K562 (cell line): ENCODE measurements around the gene JUN. TPM values are rescaled to one million over a fixed set of nuclear protein-coding genes. Genes with fewer than 3 reads are reported as not detected.

Experiments
- ATAC-seq: fragments of 200-7000 bp; cut with Tn5 transposase; 3 replicates; pipeline ENCODE4 v1.9.1; 2020; ENCODE audit warnings: moderate library complexity
- BruUV-seq: library from RNA; stranded (reverse); fragments of 400-500 nt; replicated peaks from 2 replicates; lab custom pipeline; 2021; lab: Mats Ljungman, UMichigan
- CTCF ChIA-PET: fragments of 300-600 bp; formaldehyde crosslinking; extraction: SDS; loops from one replicate; lab custom pipeline; 2021; ENCODE audit warnings: low intra/inter-chr PET ratio; lab: Yijun Ruan, JAX
- POLR2A ChIA-PET: fragments of 300-600, 350-650 bp; sonication (Branson Sonifier 250); formaldehyde crosslinking; extraction: SDS; loops from one replicate; lab custom pipeline; 2021; ENCODE audit warnings: antibody characterized with exemption, inconsistent platforms; lab: Yijun Ruan, JAX
- DNase-seq, 4 experiments: peaks; one replicate each; pipeline versions ENCODE4 v3.0.0 to v3.0.0-alpha.2; 2011 to 2018; ENCODE audit warnings: low spot score in 3 of 4, mixed read lengths in 3 of 4; ENCODE audit errors: extremely low read depth in 1 of 4
- FAIRE-seq: peaks from 2 replicates; lab custom pipeline; 2011; peaks lifted over from hg19 to GRCh38; lab: Jason Lieb, UNC
- H2AFZ ChIP-seq: 2 replicates; pipeline ENCODE4 v1.6.0; 2011; ENCODE audit warnings: low read depth, low read length, control low read depth, inconsistent platforms
- H3K27ac ChIP-seq: fragments of 200-600 bp; 3 replicates; pipeline ENCODE4 v1.8.0; 2011; ENCODE audit warnings: low read depth, mild to moderate bottlenecking, control low read depth, inconsistent platforms, low read length, moderate library complexity, mixed read lengths; ENCODE audit errors: extremely low read depth
- H3K27me3 ChIP-seq, 2 experiments: fragments of 300-600 bp in 1 of 2; 2 replicates in 1 of 2; 3 replicates in 1 of 2; pipeline versions ENCODE4 v1.6.0 to v1.8.0; 2011; ENCODE audit warnings: inconsistent platforms in 2 of 2, low read length in 2 of 2, mild to moderate bottlenecking in 1 of 2, mixed read lengths in 1 of 2, moderate library complexity in 1 of 2; ENCODE audit not compliant: control insufficient read depth in 2 of 2, insufficient read depth in 2 of 2
- H3K36me3 ChIP-seq: fragments of 300-600 bp; 3 replicates; pipeline ENCODE4 v1.8.0; 2011; ENCODE audit warnings: mild to moderate bottlenecking, low read length, inconsistent platforms; ENCODE audit not compliant: control insufficient read depth, insufficient read depth
- H3K4me1 ChIP-seq, 2 experiments: fragments of 200-600 bp in 1 of 2; replicated peaks in 1 of 2; 2 replicates in 1 of 2; 3 replicates in 1 of 2; pipeline versions ENCODE4 v1.5.1 to v1.8.0; 2011; ENCODE audit warnings: inconsistent platforms in 2 of 2, low read length in 2 of 2, mild to moderate bottlenecking in 1 of 2, mixed read lengths in 1 of 2, moderate library complexity in 1 of 2; ENCODE audit not compliant: control insufficient read depth in 2 of 2, insufficient read depth in 2 of 2
- H3K4me2 ChIP-seq: 2 replicates; pipeline ENCODE4 v1.6.1; 2011; ENCODE audit warnings: low read length, control low read depth, inconsistent platforms, mixed read lengths; ENCODE audit not compliant: insufficient read depth
- H3K4me3 ChIP-seq: fragments of 200-600 bp; sonication (generic), shearing (Covaris generic); 2 replicates; pipeline ENCODE4 v1.5.1; 2016; ENCODE audit warnings: control low read depth, inconsistent platforms
- H3K79me2 ChIP-seq: fragments of 200-600 bp; 3 replicates; pipeline ENCODE4 v1.8.0; 2011; ENCODE audit warnings: low read length, inconsistent platforms; ENCODE audit not compliant: control insufficient read depth, insufficient read depth
- H3K9ac ChIP-seq, 2 experiments: 2 replicates each; pipeline versions ENCODE4 v1.6.0 to v1.6.1; 2011; ENCODE audit warnings: low read depth in 2 of 2, low read length in 2 of 2, control low read depth in 1 of 2, inconsistent platforms in 1 of 2, mild to moderate bottlenecking in 1 of 2, mixed read lengths in 1 of 2; ENCODE audit not compliant: insufficient read depth in 1 of 2
- H3K9me1 ChIP-seq: one replicate; pipeline ENCODE4 v1.6.0; 2011; ENCODE audit warnings: inconsistent platforms, mild to moderate bottlenecking, low read length, moderate library complexity; ENCODE audit not compliant: control insufficient read depth, insufficient read depth
- H3K9me3 ChIP-seq: replicated peaks from 2 replicates; pipeline ENCODE4 v1.5.1; 2011; ENCODE audit warnings: low read depth, low read length, inconsistent platforms; ENCODE audit not compliant: control insufficient read depth, insufficient read depth
- H4K20me1 ChIP-seq: replicated peaks from 2 replicates; pipeline ENCODE4 v1.6.1; 2011; ENCODE audit warnings: low read length, inconsistent platforms, mixed read lengths; ENCODE audit not compliant: control insufficient read depth, insufficient read depth
- ARID1B ChIP-seq: fragments of 450-650 bp; IDR thresholded peaks from 2 replicates; pipeline ENCODE4 v1.6.1; 2016; ENCODE audit warnings: antibody characterized with exemption, mild to moderate bottlenecking, inconsistent platforms
- ATF3 ChIP-seq, 2 experiments: fragments of 450-650 bp in 1 of 2; sonication (generic) in 1 of 2; formaldehyde crosslinking in 1 of 2; IDR thresholded peaks in 1 of 2; conservative IDR thresholded peaks in 1 of 2; 2 replicates each; pipeline versions ENCODE4 v1.6.1 to v1.8.1; 2016 to 2023; ENCODE audit warnings: mild to moderate bottlenecking in 2 of 2, moderate library complexity in 2 of 2, inconsistent platforms in 1 of 2, missing genetic modification reagents in 1 of 2
- BCL6 ChIP-seq: fragments of 250-450 bp; sonication (Bioruptor Pico); IDR thresholded peaks from 2 replicates; pipeline ENCODE4 v1.4.0; 2020
- CBFA2T3 ChIP-seq: fragments of 450-650 bp; IDR thresholded peaks from 2 replicates; pipeline ENCODE4 v1.6.1; 2017
- ELF1 ChIP-seq: fragments of 200-800 bp; sonication (Bioruptor generic); IDR thresholded peaks from 2 replicates; pipeline ENCODE4 v1.6.1; 2016; ENCODE audit warnings: missing genetic modification characterization, missing compliant biosample characterization
- ETS2 ChIP-seq: IDR thresholded peaks from 2 replicates; pipeline ENCODE4 v1.6.1; 2016; ENCODE audit warnings: borderline replicate concordance, missing genetic modification characterization, mild to moderate bottlenecking, moderate library complexity, missing compliant biosample characterization; ENCODE audit not compliant: poor library complexity, severe bottlenecking
- FOSL1 ChIP-seq: fragments of 200-800 bp; sonication (Bioruptor generic); conservative IDR thresholded peaks from 2 replicates; pipeline ENCODE4 v1.6.1; 2016; ENCODE audit warnings: missing genetic modification characterization, missing compliant biosample characterization
- JUN ChIP-seq, 2 experiments: sonication (generic) in 1 of 2; formaldehyde crosslinking in 1 of 2; IDR thresholded peaks; 2 replicates each; pipeline versions ENCODE4 v1.6.1 to v1.8.0; 2012 to 2022; ENCODE audit warnings: borderline replicate concordance in 2 of 2, mild to moderate bottlenecking in 2 of 2, improper control_type of control experiment in 1 of 2, low read depth in 1 of 2, low read length in 1 of 2, missing genetic modification reagents in 1 of 2
- JUND ChIP-seq, 2 experiments: IDR thresholded peaks; 2 replicates in 1 of 2; 3 replicates in 1 of 2; pipeline ENCODE4 v1.6.1; 2011; ENCODE audit warnings: borderline replicate concordance in 2 of 2, low read depth in 2 of 2, low read length in 2 of 2, improper control_type of control experiment in 1 of 2, missing biosample characterization in 1 of 2, missing genetic modification characterization in 1 of 2, missing genetic modification reagents in 1 of 2
- MYBL2 ChIP-seq, 2 experiments: fragments of 450-650 bp in 1 of 2; sonication (generic) in 1 of 2; formaldehyde crosslinking in 1 of 2; IDR thresholded peaks; 2 replicates each; pipeline versions ENCODE4 v1.6.1 to v1.8.1; 2017 to 2022; ENCODE audit warnings: borderline replicate concordance in 1 of 2, inconsistent platforms in 1 of 2, low read depth in 1 of 2, mild to moderate bottlenecking in 1 of 2, missing genetic modification reagents in 1 of 2, moderate library complexity in 1 of 2
- NCOR1 ChIP-seq: fragments of 450-650 bp; IDR thresholded peaks from 2 replicates; pipeline ENCODE4 v1.6.1; 2016; ENCODE audit warnings: mild to moderate bottlenecking, moderate library complexity
- NFIC ChIP-seq: fragments of 450-650 bp; IDR thresholded peaks from 2 replicates; pipeline ENCODE4 v1.6.1; 2017; ENCODE audit warnings: mild to moderate bottlenecking, inconsistent platforms
- POLR2AphosphoS5 ChIP-seq: IDR thresholded peaks from 2 replicates; pipeline ENCODE4 v1.6.1; 2011; ENCODE audit warnings: mild to moderate bottlenecking, low read depth, low read length, moderate library complexity; ENCODE audit not compliant: control insufficient read depth, insufficient read depth
- RCOR1 ChIP-seq, 2 experiments: IDR thresholded peaks; 2 replicates each; pipeline ENCODE4 v1.6.1; 2012; ENCODE audit warnings: low read depth in 2 of 2, low read length in 2 of 2, borderline replicate concordance in 1 of 2, improper control_type of control experiment in 1 of 2
- SMAD2 ChIP-seq: fragments of 150-350 bp; IDR thresholded peaks from 2 replicates; pipeline ENCODE4 v1.6.1; 2014; ENCODE audit warnings: low read depth, mild to moderate bottlenecking, low read length
- TCF3 ChIP-seq: sonication (generic); formaldehyde crosslinking; IDR thresholded peaks from 2 replicates; pipeline ENCODE4 v1.4.0; 2020; ENCODE audit warnings: mild to moderate bottlenecking, missing genetic modification reagents
- ZFP36 ChIP-seq: fragments of 150-350 bp; IDR thresholded peaks from 2 replicates; pipeline ENCODE4 v1.6.1; 2018; ENCODE audit warnings: low read length, low read depth; ENCODE audit not compliant: partially characterized antibody
- ZNF23 ChIP-seq: fragments of 250-450 bp; sonication (Bioruptor Pico); IDR thresholded peaks from 2 replicates; pipeline ENCODE4 v1.4.0; 2020; ENCODE audit warnings: mild to moderate bottlenecking
- ZSCAN32 ChIP-seq: fragments of 450-650 bp; formaldehyde crosslinking; IDR thresholded peaks from 2 replicates; pipeline ENCODE4 v1.4.0; 2020; ENCODE audit warnings: mild to moderate bottlenecking, moderate library complexity
- WGBS: fragments of 100-300 bp; shearing (Covaris generic); methylation state at CpG from one replicate; pipeline ENCODE4 v1.1.6; 2016; ENCODE audit warnings: low coverage, mixed read lengths; ENCODE audit not compliant: insufficient coverage; ENCODE audit errors: missing lambda C conversion rate; 5-methylcytosine and 5-hydroxymethylcytosine counted together
- in situ Hi-C: fragments of 300-500 bp; cut with MboI; formaldehyde crosslinking; loops from 4 replicates; pipeline ENCODE4 v1.15.0; 2018; ENCODE audit warnings: inconsistent platforms, mixed read lengths
- intact Hi-C: fragments of 100-400 bp; cut with micrococcal nuclease; formaldehyde crosslinking; loops from 2 replicates; pipeline ENCODE4 v1.14.2; 2022
- polyA plus RNA-seq, 8 experiments: library from polyadenylated mRNA; depleted of rRNA in 4 of 8; stranded (reverse) in 5 of 8; unstranded in 3 of 8; fragments of >200 nt; fragmentation: Nextera tagmentation in 2 of 8; fragmentation: Illumina TruSeq in 1 of 8; extraction: Ambion mirVana in 2 of 8; extraction: Trizol in 1 of 8; gene quantifications; 2 replicates each; pipeline versions ENCODE4 v1.2.1 to v1.2.3, GENCODE V29; 2011 to 2014; ENCODE audit warnings: inconsistent platforms in 1 of 8, missing spikeins in 1 of 8
- total RNA-seq, 7 experiments: library from RNA; depleted of rRNA in 6 of 7; stranded (reverse); fragments of >200 nt in 6 of 7; fragmentation: Illumina TruSeq in 2 of 7; extraction: Trizol in 2 of 7; gene quantifications; 2 replicates each; pipeline versions ENCODE4 v1.2.1 to v1.2.3, GENCODE V29; 2011 to 2021; ENCODE audit warnings: low replicate concordance in 1 of 7
- TF ChIP-seq, protein P1 (sequence below): fragments of 250-450 bp; sonication (Bioruptor Pico); IDR thresholded peaks from 2 replicates; pipeline ENCODE4 v1.5.0; 2021

Gene JUN
- total and polyA plus RNA-seq, 9 of the 15 experiments (the other 6 are each of a cell fraction or from before 2014, with no cell fraction given), result 0.32 to 23.4 (median 4.0) TPM

- Histone ChIP-seq H3K27ac (no peak overlapping the region), H3K9me1 (no peaks in the 10 kb centered on the region), H3K36me3 (no peaks in the 10 kb centered on the region), H2AFZ (no peak overlapping the region), H3K4me1 (peaks cover 0 to 5% of the 10 kb centered on the region in 2 experiments; a peak in 1 of 5 replicates), H3K4me3 (no peak overlapping the region), H3K9me3 (0 out of 2 replicates have a peak, but pooled peaks cover 2% of the 10 kb centered on the region), H3K27me3 (no peaks in the 10 kb centered on the region), H3K79me2 (no peaks in the 10 kb centered on the region), H3K9ac (no peak overlapping the region), H3K4me2 (no peak overlapping the region), H4K20me1 (no peaks in the 10 kb centered on the region)
- FAIRE-seq (peak; percentile 57), DNase-seq (peak in 3 of 4 experiments; percentile 12 to 41 (median 13)), ATAC-seq (peak; percentile 61)
- no TSS peak for BruUV-seq
- in situ Hi-C loops (no loop called here), intact Hi-C loops (no loop called here)
- ChIA-PET POLR2A (interaction anchor here (0.6 kb wide), 1 partner anchor 39 kb away, joined by 4 read pairs; no protein-coding TSS in a partner anchor), CTCF (no interaction called here)
- 8% methylated on average over 4 of the region's 4 CpGs for WGBS
- TF ChIP-seq, protein P1, sequence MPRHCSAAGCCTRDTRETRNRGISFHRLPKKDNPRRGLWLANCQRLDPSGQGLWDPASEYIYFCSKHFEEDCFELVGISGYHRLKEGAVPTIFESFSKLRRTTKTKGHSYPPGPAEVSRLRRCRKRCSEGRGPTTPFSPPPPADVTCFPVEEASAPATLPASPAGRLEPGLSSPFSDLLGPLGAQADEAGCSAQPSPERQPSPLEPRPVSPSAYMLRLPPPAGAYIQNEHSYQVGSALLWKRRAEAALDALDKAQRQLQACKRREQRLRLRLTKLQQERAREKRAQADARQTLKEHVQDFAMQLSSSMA (CRISPR knock-in tag), result no peak
- no peak for TF ChIP-seq SMAD2
- TF ChIP-seq ZNF23 (CRISPR knock-in tag), result no peak
- TF ChIP-seq ATF3 (IDR thresholded peaks at IDR 0.05), result peak; percentile 25; the same call in 1 of the 2 replicates
- no peak for TF ChIP-seq ATF3 (CRISPR knock-in tag; conservative IDR thresholded peaks at IDR 0.05)
- peak; percentile 45; the same call in 1 of the 2 replicates for TF ChIP-seq JUND (IDR thresholded peaks at IDR 0.05; ENCODE audit: borderline replicate concordance, low read depth, low read length)
- no peak for TF ChIP-seq JUND (tag; IDR thresholded peaks at IDR 0.05; ENCODE audit: borderline replicate concordance, low read depth, low read length)
- no peak for TF ChIP-seq ELF1 (tag)
- TF ChIP-seq BCL6 (CRISPR knock-in tag), result no peak
- peak; percentile 31; the same call in 1 of the 2 replicates for TF ChIP-seq NCOR1
- TF ChIP-seq MYBL2 (IDR thresholded peaks at IDR 0.05; ENCODE audit: low read depth), result no peak
- TF ChIP-seq MYBL2 (CRISPR knock-in tag; IDR thresholded peaks at IDR 0.05; ENCODE audit: borderline replicate concordance), result no peak
- peak; percentile 31 for TF ChIP-seq ARID1B
- TF ChIP-seq ZFP36, result no peak
- peak; percentile 40; the same call in 1 of the 2 replicates for TF ChIP-seq POLR2AphosphoS5
- peak; percentile 76 for TF ChIP-seq FOSL1 (tag)
- peak; percentile 6; the same call in 1 of the 2 replicates for TF ChIP-seq NFIC
- TF ChIP-seq JUN (IDR thresholded peaks at IDR 0.05; ENCODE audit: borderline replicate concordance, low read depth, low read length), result peak; percentile 51; the same call in 1 of the 2 replicates
- no peak for TF ChIP-seq JUN (CRISPR knock-in tag; IDR thresholded peaks at IDR 0.05; ENCODE audit: borderline replicate concordance)
- TF ChIP-seq RCOR1 (IDR thresholded peaks at IDR 0.05; ENCODE audit: borderline replicate concordance in 1 of 2, low read depth in 2 of 2, low read length in 2 of 2), result no peak
- TF ChIP-seq CBFA2T3, result peak; percentile 89
- TF ChIP-seq ZSCAN32 (CRISPR knock-in tag), result no peak
- no peak for TF ChIP-seq ETS2 (tag)
- peak; percentile 35; the same call in 1 of the 2 replicates for TF ChIP-seq TCF3 (CRISPR knock-in tag)
These were observed 39.7 kb upstream of the JUN start for GRCh38 chr1:58823481-58824010.
